Tibial nerve (tissue), 3 donors: ENCODE data around the gene MATCAP1.

Experiments
- CTCF ChIP-seq, 5 experiments: fragments of 200-600 bp in 3 of 5; fragments of 450-650 bp in 2 of 5; sonication (generic) in 3 of 5; IDR thresholded peaks; one replicate each; pipeline ENCODE4 v1.5.1; 2016 to 2019; ENCODE audit warnings: antibody characterized with exemption in 5 of 5, mild to moderate bottlenecking in 3 of 5, moderate library complexity in 2 of 5
- POLR2A ChIP-seq, 2 donors: fragments of 450-650 bp; IDR thresholded peaks; one replicate each; pipeline ENCODE4 v1.6.1; 2017; ENCODE audit warnings: antibody characterized with exemption in 2 of 2, mild to moderate bottlenecking in 2 of 2, moderate library complexity in 2 of 2

GRCh38 chr16:67141391-67141790 lies 42.4 kb downstream of the MATCAP1 start:
- TF ChIP-seq CTCF (IDR thresholded peaks at IDR 0.05): no peak
- no peak for TF ChIP-seq POLR2A (IDR thresholded peaks at IDR 0.05)
